HT1080 (cell line): Measurements from ENCODE around the gene HAUS6. TPM values are rescaled to one million over a fixed set of nuclear protein-coding genes. Genes with fewer than 3 reads are reported as not detected.
A peak's percentile ranks its signal among the peaks of the same experiment; 100 is the strongest.
"Not testable (repeated sequence)": the region's sequence is repeated elsewhere in the genome, so short reads cannot be mapped to it uniquely, and the experiment has no call there.

Experiments
- DNase-seq: peaks from one replicate; pipeline ENCODE4 v3.0.0-alpha.2; 2015; ENCODE audit warnings: low read depth
- small RNA-seq: library from RNA; depleted of rRNA; stranded (forward); fragments of <200 nt; gene quantifications from one replicate; pipeline ENCODE3, GENCODE V24; 2014
- total RNA-seq: library from RNA; depleted of rRNA; stranded (reverse); fragments of >200 nt; shearing (Covaris generic); gene quantifications from 2 replicates; pipeline ENCODE4 v1.2.3, GENCODE V29; 2014; rRNA removed

Gene HAUS6
- total RNA-seq, 1 experiment from 2014 or later: 35.2 TPM

DNA sequence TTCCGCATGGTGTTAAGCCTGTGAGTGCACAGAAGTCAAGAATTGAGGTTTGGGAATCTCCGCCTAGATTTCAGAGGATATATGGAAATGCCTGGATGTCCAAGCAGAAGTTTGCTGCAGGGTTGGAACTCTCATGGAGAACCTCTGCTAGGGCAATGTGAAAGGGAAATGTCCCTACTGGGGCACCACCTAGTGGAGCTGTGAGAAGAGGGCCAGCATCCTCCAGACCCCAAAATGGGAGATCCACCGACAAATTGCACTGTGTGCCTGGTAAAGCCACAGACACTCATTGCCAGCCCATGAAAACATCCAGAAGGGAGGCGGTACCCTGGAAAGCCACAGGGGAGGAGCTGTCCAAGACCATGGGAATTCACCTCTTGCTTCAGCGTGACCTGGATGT is 66.1 kb downstream of the HAUS6 start:
- no peak for DNase-seq

DNA sequence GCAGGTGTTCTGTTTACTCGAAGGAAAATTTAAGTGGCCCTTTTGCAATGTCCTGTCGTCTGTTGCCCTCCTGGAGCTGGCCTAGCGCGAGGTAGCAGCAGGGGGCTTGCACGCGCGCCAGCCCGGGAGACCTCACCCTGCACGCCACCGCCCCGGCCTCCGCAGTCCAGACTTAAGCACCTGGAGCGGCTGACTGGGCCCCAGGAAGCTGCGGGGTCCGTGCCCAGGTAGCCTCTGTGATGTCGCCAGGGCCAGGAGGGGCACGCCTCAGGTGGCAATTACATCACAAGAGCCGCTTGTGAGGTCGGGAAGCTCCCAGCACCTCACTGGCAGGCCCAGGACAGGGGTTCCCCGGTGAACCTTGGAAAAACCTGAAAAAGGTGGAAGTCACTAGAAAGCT is 69.7 kb downstream of the HAUS6 start, which contains the start of gene SAXO1:
Gene SAXO1, minus strand, starts transcription at position 195 of the 400 bp plus-strand sequence. CDS start 301 bp downstream, outside the sequence.
- DNase-seq: no peak

DNA sequence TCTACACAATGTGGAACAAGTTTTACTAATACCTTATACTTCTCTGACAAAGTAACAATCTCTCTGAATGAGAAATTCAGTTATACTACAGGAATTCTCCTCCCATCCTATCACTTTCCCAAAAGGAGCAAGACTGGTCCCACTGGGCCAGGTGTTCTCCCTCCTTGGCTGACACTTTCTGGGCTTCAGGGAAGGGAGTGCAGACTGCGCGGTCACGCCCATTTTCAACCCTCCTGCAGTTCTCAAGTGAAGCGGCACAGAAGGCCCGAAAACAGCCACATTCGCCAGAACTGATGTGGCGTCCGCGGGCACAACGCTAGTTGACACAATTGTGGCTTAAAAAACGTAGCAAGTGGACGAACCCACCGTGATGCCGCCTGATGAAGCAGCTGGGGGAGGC is 70.3 kb downstream of the HAUS6 start:
- no peak for DNase-seq

DNA sequence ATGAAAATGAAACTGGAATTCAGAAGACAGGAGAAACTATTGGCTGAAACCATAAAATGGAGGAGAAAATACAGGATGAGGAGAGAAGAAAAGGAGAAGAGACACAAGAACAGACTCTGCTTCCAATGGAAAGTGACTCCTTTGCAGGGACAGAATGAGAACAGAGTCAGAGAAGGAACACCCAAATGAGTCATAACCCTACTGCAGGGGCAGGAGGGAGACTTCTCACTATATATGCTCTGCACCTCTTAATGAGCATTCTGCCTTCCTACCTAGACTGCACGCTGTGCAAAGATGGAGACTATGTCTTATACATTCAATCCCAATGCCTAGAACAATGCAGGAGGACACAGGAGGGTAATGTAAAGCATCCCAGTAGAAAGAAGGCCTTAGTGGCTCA is 71.8 kb downstream of the HAUS6 start:
- no peak for DNase-seq

DNA sequence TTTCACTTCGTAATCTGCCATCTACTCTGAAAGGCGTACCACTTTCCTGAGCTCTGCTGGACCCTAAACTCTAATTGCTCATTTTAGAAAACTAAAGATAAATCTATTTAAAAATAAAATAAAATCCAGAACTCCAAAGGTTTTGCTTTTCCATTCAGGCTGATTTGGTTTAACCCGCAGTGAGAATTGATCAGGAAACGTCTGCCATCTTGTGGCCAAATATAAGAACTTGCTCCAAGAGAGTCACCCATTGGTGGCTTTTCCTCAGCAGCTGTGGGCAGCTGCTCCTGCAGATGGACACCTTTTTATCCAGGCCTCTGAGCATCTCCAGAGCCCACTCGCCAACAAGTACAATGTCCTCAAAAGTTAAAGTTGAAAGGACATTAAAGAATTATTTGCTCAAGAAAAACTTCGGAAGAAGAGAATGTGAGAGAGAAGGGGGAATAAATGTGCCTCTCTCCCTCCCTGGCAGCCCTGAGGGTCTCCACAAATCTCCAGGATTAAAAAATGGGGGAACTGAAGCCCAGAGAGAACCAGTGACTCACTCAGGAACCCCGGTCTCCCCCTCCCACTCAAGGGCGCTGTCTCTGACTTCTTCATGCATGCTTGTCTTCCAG is 73.8 kb downstream of the HAUS6 start:
- DNase-seq: peak; percentile 56

DNA sequence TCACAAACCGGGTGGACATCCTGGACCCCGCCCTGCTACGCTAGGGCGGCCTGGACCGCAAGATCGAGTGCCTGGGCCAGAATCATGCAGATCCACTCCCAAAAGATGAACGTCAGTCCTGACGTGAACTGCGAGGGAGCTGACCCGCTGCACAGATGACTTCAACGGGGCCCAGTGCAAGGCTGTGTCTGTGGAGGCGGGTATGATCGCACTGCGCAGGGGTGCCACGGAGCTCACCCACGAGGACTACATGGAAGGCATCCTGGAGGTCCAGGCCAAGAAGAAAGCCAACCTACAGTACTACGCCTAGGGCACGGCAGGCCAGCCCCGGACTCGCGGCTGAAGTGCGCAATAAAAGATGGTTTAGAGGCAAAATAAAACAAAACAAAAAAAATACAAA is 74.9 kb downstream of the HAUS6 start:
- DNase-seq: no peak

DNA sequence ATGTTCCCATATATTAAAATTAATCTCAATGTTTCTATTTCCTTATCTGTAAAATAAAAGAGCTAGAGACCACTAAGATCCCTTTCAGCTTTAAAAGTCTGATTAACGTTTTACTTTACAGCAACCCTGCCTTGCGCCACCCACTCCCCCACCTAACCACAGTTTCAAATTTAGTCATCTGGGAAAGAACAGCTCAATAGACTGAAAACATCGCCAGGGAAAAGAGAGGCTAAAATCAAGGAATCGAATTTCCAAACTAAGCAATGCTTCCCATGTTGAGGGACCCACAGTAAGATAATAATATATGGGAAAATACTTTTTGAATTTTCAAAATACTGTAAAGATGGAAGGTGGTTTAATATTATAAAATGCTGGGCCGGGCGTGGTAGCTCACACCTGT is 76.3 kb downstream of the HAUS6 start:
- no peak for DNase-seq

DNA sequence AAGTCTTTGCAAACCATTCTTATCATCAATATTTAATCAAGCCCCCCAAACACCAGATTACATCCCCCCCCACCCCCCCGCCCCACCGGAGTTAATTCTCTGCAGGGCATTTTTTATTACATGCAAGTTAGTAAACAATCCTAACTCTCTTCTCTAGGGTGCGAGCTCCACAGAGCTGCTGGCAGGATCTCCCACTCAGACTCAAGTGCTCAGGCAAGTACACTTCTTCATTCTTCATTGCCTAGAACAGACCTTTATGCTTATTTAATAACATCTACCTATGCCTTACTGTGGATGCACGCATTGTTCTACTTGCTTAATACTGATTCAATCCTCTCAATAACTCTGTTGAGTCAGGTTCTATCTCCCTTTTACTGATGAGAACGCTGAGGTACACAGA is 79.6 kb downstream of the HAUS6 start:
- DNase-seq: no peak

DNA sequence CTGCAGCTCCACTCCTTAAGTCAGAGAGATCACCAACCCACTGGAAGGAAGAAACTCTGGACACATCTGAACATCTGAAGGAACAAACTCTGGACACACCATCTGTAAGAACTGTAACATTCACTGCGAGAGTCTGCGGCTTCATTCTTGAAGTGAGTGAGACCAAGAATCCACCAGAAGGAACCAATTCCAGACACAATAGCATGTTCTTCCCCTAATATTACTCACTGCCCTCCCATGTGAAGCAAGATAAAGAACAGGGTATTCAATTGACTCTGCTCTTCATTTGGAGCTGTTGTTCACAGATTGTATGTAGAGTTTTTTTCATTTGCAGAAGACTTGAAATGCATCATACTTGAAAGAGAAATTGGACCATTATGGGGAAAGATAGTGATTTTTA is 80.5 kb downstream of the HAUS6 start:
- no peak for DNase-seq

DNA sequence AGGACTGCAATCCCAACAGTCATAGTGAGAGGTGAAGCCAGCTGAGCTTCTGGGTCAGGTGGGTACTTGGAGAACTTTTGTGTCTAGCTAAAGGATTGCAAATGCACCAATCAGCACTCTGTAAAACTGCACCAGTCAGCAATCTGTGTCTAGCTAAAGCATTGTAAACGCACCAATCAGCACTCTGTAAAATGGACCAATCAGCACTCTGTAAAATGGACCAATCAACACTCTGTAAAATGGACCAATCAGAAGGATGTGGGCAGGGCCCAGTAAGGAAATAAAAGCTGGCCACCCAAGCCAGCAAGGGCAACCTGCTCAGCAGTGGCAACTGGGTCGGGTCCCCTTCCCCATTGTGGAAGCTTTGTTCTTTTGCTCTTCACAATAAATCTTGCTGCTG is 81.1 kb downstream of the HAUS6 start:
- DNase-seq: not testable (repeated sequence)

DNA sequence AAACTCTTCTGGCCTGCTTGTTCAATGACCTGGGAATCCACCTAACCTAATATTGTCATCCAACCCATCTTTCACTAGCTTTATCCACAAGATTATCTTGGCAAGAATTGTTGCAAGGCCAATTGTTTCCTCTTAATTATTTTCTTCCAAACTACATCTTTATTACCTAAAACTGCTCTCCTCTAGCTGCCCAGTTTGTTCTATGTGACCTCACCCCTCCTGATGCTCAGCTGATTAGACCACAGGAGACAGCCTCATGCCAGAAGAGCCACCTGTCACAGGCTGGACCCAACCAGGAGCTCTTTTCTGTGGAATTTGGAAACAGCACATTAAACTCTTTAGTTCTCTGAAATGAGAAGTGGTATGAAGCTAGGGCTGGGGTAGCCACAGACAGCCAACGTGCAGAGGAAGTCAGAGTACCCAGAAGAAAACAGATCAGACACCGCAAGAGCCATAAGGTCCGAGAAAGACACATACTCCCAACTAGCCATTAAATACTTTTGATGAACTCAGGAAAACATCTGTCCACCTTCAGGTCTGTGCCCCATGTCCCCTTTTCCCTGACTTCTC is 81.7 kb downstream of the HAUS6 start:
- no peak for DNase-seq

DNA sequence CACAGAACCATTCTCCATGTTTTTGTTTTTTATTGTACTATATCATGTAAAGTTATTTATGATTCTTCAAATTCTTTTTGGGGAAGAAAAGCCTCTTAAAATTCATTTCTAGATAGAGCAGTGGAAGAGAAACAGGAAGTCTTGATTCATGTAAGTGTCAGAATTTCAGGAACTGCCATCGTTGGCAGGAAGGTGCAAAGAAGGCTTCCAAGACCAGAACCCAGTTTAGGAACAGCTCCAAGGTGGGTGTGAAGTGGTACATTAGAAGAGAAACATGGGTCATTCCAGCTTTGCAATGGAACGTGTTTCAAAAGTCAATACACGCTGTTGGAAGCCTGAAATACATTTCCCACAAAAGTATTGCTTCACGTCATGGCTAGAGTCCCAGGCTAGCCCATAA is 84.5 kb downstream of the HAUS6 start:
- no peak for DNase-seq

DNA sequence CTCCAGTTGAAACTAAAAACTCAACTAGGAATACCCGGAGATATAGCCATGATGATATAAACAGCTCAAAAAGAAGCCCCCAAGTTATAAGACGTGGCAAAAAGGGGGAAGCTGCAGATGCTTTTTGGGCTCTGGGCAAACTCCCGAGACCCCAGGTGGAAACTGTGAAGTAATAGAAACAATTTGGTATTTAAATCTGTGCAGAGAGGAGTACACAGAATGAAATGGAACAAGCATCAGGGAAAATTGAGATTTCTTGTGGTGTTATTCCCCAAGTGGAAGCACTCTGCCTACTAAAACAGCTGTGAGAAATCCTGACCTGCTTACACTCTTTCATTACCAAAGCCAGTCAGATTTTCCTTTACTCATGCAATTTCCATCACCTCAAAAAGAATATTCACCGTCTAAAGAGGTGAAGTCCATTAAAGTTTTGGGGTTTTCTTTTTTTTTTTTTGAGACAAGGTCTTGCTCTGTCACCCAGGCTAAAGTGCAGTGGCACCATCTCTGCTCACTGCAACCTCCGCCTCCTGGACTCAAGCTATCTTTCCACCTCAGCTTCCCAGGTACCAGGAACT is 93.2 kb downstream of the HAUS6 start:
- no peak for DNase-seq

Small RNAs within 50 kb of the gene (small RNA-seq; reads per million reads assigned to genes)
- not detected for gene RF00019
- gene RNU6-264P: not detected
- 17.6 reads per million, percentile 93 among the genes with 10 or more reads in this experiment for gene SCARNA8

Other genes starting within 250 kb of the HAUS6 start
- gene SAXO1, start 69.7 kb downstream of the HAUS6 start, total RNA-seq: not detected in 2 replicates
- gene RRAGA, start 53.5 kb downstream of the HAUS6 start, total RNA-seq: 26.1 and 39.1 TPM in 2 replicates
- not detected in 2 replicates for gene PLIN2, start 24.6 kb upstream of the HAUS6 start, total RNA-seq
- gene DENND4C, start 127.8 kb upstream of the HAUS6 start, total RNA-seq: 14.9 and 19.5 TPM in 2 replicates